ENCODE measurements around the gene STIM2. TPM values are rescaled to one million over a fixed set of nuclear protein-coding genes. Genes with fewer than 3 reads are reported as not detected.

Gene STIM2
- total RNA-seq, 2 donors from 2014 or later, result 23.2 to 24.5 TPM

DNA sequence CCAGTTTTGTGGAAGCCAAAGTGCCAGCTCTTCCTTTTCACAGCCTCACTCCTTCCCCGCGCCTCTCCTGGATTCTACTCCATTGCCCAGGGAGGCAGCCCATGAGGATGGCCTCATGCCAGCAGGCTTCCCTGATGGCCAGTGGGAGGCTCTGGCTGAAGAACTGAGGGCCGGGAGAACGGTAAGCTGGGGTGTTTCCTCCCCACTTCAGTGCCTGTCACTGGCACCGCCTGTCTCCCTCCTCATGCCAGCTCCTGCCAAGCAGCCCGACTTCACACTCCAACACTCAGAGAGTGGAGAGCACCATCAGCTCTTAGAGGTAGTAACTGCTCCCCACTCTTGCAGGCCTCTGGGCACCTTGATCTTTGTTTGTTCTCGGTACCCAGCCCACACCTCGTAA, 46.9 kb upstream of the STIM2 start:
- Mint-ChIP-seq H3K4me1 (no peaks in the 10 kb centered on the region), H3K27ac (no peak overlapping the region)
- TF ChIP-seq, protein P1, sequence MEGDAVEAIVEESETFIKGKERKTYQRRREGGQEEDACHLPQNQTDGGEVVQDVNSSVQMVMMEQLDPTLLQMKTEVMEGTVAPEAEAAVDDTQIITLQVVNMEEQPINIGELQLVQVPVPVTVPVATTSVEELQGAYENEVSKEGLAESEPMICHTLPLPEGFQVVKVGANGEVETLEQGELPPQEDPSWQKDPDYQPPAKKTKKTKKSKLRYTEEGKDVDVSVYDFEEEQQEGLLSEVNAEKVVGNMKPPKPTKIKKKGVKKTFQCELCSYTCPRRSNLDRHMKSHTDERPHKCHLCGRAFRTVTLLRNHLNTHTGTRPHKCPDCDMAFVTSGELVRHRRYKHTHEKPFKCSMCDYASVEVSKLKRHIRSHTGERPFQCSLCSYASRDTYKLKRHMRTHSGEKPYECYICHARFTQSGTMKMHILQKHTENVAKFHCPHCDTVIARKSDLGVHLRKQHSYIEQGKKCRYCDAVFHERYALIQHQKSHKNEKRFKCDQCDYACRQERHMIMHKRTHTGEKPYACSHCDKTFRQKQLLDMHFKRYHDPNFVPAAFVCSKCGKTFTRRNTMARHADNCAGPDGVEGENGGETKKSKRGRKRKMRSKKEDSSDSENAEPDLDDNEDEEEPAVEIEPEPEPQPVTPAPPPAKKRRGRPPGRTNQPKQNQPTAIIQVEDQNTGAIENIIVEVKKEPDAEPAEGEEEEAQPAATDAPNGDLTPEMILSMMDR (conservative IDR thresholded peaks at IDR 0.05), result no peak

DNA sequence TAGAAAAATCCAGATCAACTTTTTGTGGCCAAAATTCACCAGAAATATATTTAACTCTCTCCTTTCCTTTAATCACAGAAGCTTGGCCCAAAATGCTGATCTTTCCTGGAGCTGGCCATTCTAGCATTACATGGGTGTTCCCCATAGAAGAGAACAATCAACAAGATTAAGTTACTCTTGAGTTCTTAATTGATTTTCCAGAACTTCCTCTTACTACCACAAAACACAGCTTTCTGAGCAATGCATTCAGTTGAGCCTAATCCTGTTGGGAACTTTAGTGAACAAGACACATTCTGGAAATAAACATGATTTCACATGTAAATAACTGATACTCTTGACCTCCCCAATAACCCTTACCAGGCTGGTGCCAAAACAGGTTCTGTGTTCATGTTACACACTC, 45.4 kb upstream of the STIM2 start:
- Histone ChIP-seq H3K27me3 (ENCODE audit: control insufficient read depth, insufficient read depth, low read length, poor library complexity, severe bottlenecking) (no peaks in the 10 kb centered on the region), H3K27ac (ENCODE audit: low read depth, low read length) (no peak overlapping the region), H3K4me1 (ENCODE audit: control insufficient read depth, insufficient read depth, low read length) (peaks cover 7% of the 10 kb centered on the region), H3K4me3 (ENCODE audit: low read length) (no peak overlapping the region), H3K36me3 (ENCODE audit: control insufficient read depth, insufficient read depth, low read length) (no peaks in the 10 kb centered on the region), H3K9me3 (ENCODE audit: control insufficient read depth, low read length) (no peaks in the 10 kb centered on the region), H3K9ac (ENCODE audit: extremely low read depth, low read length, poor library complexity, severe bottlenecking) (no peak overlapping the region)
- TF ChIP-seq, protein P1 (conservative IDR thresholded peaks at IDR 0.05), result no peak
- H3K4me3 Mint-ChIP-seq, result no peak overlapping the region
- H3K9me3 Mint-ChIP-seq, result peaks cover 2% of the 10 kb centered on the region
- no peaks in the 10 kb centered on the region for H3K4me1 Mint-ChIP-seq
- no peak overlapping the region for H3K27ac Mint-ChIP-seq
- no peaks in the 10 kb centered on the region for H3K27me3 Mint-ChIP-seq (ENCODE audit: insufficient read depth)
- no peaks in the 10 kb centered on the region for H3K36me3 Mint-ChIP-seq (ENCODE audit: low read depth)
- no peak for DNase-seq

More for the DNA sequence above, 46.9 kb upstream of the STIM2 start:
- Histone ChIP-seq H3K4me3 (ENCODE audit: low read length) (no peak overlapping the region), H3K9me3 (ENCODE audit: control insufficient read depth, low read length) (no peaks in the 10 kb centered on the region), H3K36me3 (ENCODE audit: control insufficient read depth, insufficient read depth, low read length) (no peaks in the 10 kb centered on the region), H3K27me3 (ENCODE audit: control insufficient read depth, insufficient read depth, low read length, poor library complexity, severe bottlenecking) (no peaks in the 10 kb centered on the region), H3K27ac (ENCODE audit: low read depth, low read length) (no peak overlapping the region), H3K9ac (ENCODE audit: extremely low read depth, low read length, poor library complexity, severe bottlenecking) (no peak overlapping the region), H3K4me1 (ENCODE audit: control insufficient read depth, insufficient read depth, low read length) (no peaks in the 10 kb centered on the region)
- H3K36me3 Mint-ChIP-seq (ENCODE audit: low read depth), result no peaks in the 10 kb centered on the region
- DNase-seq, result no peak
- 91 to 93% methylated on average over 4 to 8 of the region's 8 CpGs for WGBS, 2 experiments (ENCODE audit: insufficient coverage in 1 of 2, insufficient read length in 1 of 2)
- H3K27me3 Mint-ChIP-seq (ENCODE audit: insufficient read depth), result peaks cover 1% of the 10 kb centered on the region
- H3K4me3 Mint-ChIP-seq, result no peak overlapping the region
- no peaks in the 10 kb centered on the region for H3K9me3 Mint-ChIP-seq

DNA sequence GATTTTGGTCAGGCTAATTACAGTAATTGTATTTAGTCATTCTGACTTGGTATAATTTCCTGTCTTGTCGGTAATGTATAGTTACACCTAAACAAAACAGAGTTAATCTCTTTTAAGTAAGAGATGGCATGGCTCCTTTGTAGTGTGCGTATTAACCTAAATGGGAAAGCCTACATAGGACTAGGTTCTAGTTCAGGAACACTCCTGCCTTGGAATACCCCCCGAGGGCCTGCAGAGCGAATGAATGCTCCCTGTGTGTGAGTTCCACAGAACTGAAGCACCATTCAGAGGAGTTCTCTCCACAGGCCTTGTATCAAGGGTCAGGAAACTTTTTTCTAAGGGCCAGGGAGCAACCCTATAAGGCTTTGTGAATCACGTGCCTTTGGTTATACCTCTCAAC, 44.9 kb upstream of the STIM2 start:
- H3K27ac ChIP-seq (ENCODE audit: low read depth, low read length), result no peak overlapping the region
- WGBS, 2 experiments (ENCODE audit: insufficient coverage in 1 of 2, insufficient read length in 1 of 2), result 90 to 91% methylated on average over 4 to 5 of the region's 5 CpGs
- H3K9me3 Mint-ChIP-seq, result peaks cover 3% of the 10 kb centered on the region

More for the DNA sequence above, 44.9 kb upstream of the STIM2 start:
- no peaks in the 10 kb centered on the region for H3K27me3 Mint-ChIP-seq (ENCODE audit: insufficient read depth)
- Histone ChIP-seq H3K4me3 (ENCODE audit: low read length) (no peak overlapping the region), H3K9me3 (ENCODE audit: control insufficient read depth, low read length) (no peaks in the 10 kb centered on the region), H3K9ac (ENCODE audit: extremely low read depth, low read length, poor library complexity, severe bottlenecking) (no peak overlapping the region), H3K36me3 (ENCODE audit: control insufficient read depth, insufficient read depth, low read length) (no peaks in the 10 kb centered on the region), H3K27me3 (ENCODE audit: control insufficient read depth, insufficient read depth, low read length, poor library complexity, severe bottlenecking) (no peaks in the 10 kb centered on the region), H3K4me1 (ENCODE audit: control insufficient read depth, insufficient read depth, low read length) (peaks cover 7% of the 10 kb centered on the region)
- DNase-seq, result no peak
- TF ChIP-seq, protein P1 (conservative IDR thresholded peaks at IDR 0.05), result no peak
- no peaks in the 10 kb centered on the region for H3K36me3 Mint-ChIP-seq (ENCODE audit: low read depth)
- no peaks in the 10 kb centered on the region for H3K4me1 Mint-ChIP-seq
- no peak overlapping the region for H3K27ac Mint-ChIP-seq
- H3K4me3 Mint-ChIP-seq, result no peak overlapping the region
